ENCODE measurements around the gene MYO5C. TPM values are rescaled to one million over a fixed set of nuclear protein-coding genes. Genes with fewer than 3 reads are reported as not detected.

Gene MYO5C
- total RNA-seq, 2 experiments from 2014 or later, result 1.6 to 4.1 TPM

- peak overlapping the region; percentile 81 for H3K27ac ChIP-seq (ENCODE audit: low read depth, low read length, poor library complexity, severe bottlenecking)
- intact Hi-C loops (cut with micrococcal nuclease; ENCODE audit: unreplicated experiment), result loop anchor here (5.0 kb wide), 1 partner anchor 496 kb away; the partner anchor contains the start of gene ATOSA
- ChIA-PET CTCF (ENCODE audit: unreplicated experiment) (no interaction called here), POLR2A (interaction anchor here (0.6 to 4.2 kb wide), 3 partner anchors 10 to 45 kb away, joined by 3 to 33 read pairs (median 3); no protein-coding TSS in a partner anchor)
- peak overlapping the region; percentile 85 for H3K4me3 ChIP-seq (ENCODE audit: low read depth, low read length, poor library complexity, severe bottlenecking)
- peaks cover 65% of the 10 kb centered on the region for H3K4me1 ChIP-seq (ENCODE audit: insufficient read depth, low read length, poor library complexity, severe bottlenecking)
- peaks cover 18% of the 10 kb centered on the region for H4K20me1 ChIP-seq (ENCODE audit: insufficient read depth, low read length)
- H3K9me3 ChIP-seq (ENCODE audit: low read length), result no peaks in the 10 kb centered on the region
- TF ChIP-seq CTCF (conservative IDR thresholded peaks at IDR 0.05; ENCODE audit: low read length) (no peak), EZH2phosphoT487 (IDR thresholded peaks at IDR 0.05; ENCODE audit: borderline replicate concordance, low read depth, low read length) (no peak)
- no peaks in the 10 kb centered on the region for H3K9me2 ChIP-seq (ENCODE audit: insufficient read depth, low read length)
- 0 out of 2 replicates have a peak, but pooled peaks cover 5% of the 10 kb centered on the region for H3K36me3 ChIP-seq (ENCODE audit: insufficient read depth, low read length)
- DNase-seq (ENCODE audit: low spot score), result peak; percentile 32
- H2AFZ ChIP-seq (ENCODE audit: low read length), result peak overlapping the region; percentile 93; the same call in 1 of the 2 replicates
- peak overlapping the region; percentile 99 for H3K4me2 ChIP-seq (ENCODE audit: low read length)
- no TSS peak for BruUV-seq (replicated peaks)
- H3K79me2 ChIP-seq (ENCODE audit: insufficient read depth, low read depth, low read length), result peaks cover 24% of the 10 kb centered on the region
These were observed 114.7 kb downstream of the MYO5C start for GRCh38 chr15:52180851-52181450.

GRCh38 chr15:52180196-52180835 lies 115.3 kb downstream of the MYO5C start:
- ChIA-PET POLR2A (interaction anchor here (0.6 to 4.2 kb wide), 4 partner anchors 9 to 45 kb away, joined by 3 to 33 read pairs (median 8); no protein-coding TSS in a partner anchor), CTCF (ENCODE audit: unreplicated experiment) (interaction anchor here (2.6 kb wide), 1 partner anchor 37 kb away, joined by 9 read pairs; no protein-coding TSS in a partner anchor)
- Histone ChIP-seq H3K36me3 (ENCODE audit: insufficient read depth, low read length) (0 out of 2 replicates have a peak, but pooled peaks cover 5% of the 10 kb centered on the region), H3K4me3 (ENCODE audit: low read depth, low read length, poor library complexity, severe bottlenecking) (peak overlapping the region; percentile 85), H3K4me1 (ENCODE audit: insufficient read depth, low read length, poor library complexity, severe bottlenecking) (peaks cover 65% of the 10 kb centered on the region), H3K4me2 (ENCODE audit: low read length) (peak overlapping the region; percentile 99), H3K9me3 (ENCODE audit: low read length) (no peaks in the 10 kb centered on the region), H3K27ac (ENCODE audit: low read depth, low read length, poor library complexity, severe bottlenecking) (peak overlapping the region; percentile 81), H3K9me2 (ENCODE audit: insufficient read depth, low read length) (no peaks in the 10 kb centered on the region), H3K79me2 (ENCODE audit: insufficient read depth, low read depth, low read length) (peaks cover 24% of the 10 kb centered on the region), H2AFZ (ENCODE audit: low read length) (peak overlapping the region; percentile 93), H4K20me1 (ENCODE audit: insufficient read depth, low read length) (peaks cover 18% of the 10 kb centered on the region)
- TF ChIP-seq CTCF (conservative IDR thresholded peaks at IDR 0.05; ENCODE audit: low read length) (no peak), EZH2phosphoT487 (IDR thresholded peaks at IDR 0.05; ENCODE audit: borderline replicate concordance, low read depth, low read length) (no peak)
- intact Hi-C loops (cut with micrococcal nuclease; ENCODE audit: unreplicated experiment), result loop anchor here (5.0 kb wide), 1 partner anchor 497 kb away; the partner anchor contains the start of gene ATOSA
- peak; percentile 71 for DNase-seq (ENCODE audit: low spot score)
- TSS peak; percentile 68 for BruUV-seq (replicated peaks)

Measured in OCI-LY7 (cell line).